Hepatocyte (in vitro differentiated cells): Measurements from ENCODE around the gene TRIM34. TPM values are rescaled to one million over a fixed set of nuclear protein-coding genes. Genes with fewer than 3 reads are reported as not detected.

Source experiments
- DNase-seq: peaks from one replicate; pipeline ENCODE4 v3.0.0-alpha.2; 2016; ENCODE audit warnings: low spot score
- H2AFZ ChIP-seq: fragments of 200-600 bp; sonication (generic); 2 replicates; pipeline ENCODE4 v1.6.0; 2016; ENCODE audit warnings: antibody characterized with exemption, mild to moderate bottlenecking
- H3K27ac ChIP-seq: fragments of 200-600 bp; sonication (generic); 2 replicates; pipeline ENCODE4 v1.5.1; 2016; ENCODE audit warnings: mild to moderate bottlenecking
- H3K27me3 ChIP-seq: fragments of 200-600 bp; sonication (generic); 2 replicates; pipeline ENCODE4 v1.6.1; 2016
- H3K36me3 ChIP-seq: fragments of 200-600 bp; sonication (generic); replicated peaks from 2 replicates; pipeline ENCODE4 v1.5.1; 2016; ENCODE audit warnings: low read depth; ENCODE audit not compliant: insufficient read depth
- H3K4me1 ChIP-seq: fragments of 200-600 bp; sonication (generic); 2 replicates; pipeline ENCODE4 v1.5.1; 2016; ENCODE audit warnings: mild to moderate bottlenecking, moderate library complexity; ENCODE audit not compliant: insufficient read depth
- H3K4me2 ChIP-seq: fragments of 200-600 bp; sonication (generic); 2 replicates; pipeline ENCODE4 v1.6.0; 2016
- H3K4me3 ChIP-seq: fragments of 200-600 bp; sonication (generic); 2 replicates; pipeline ENCODE4 v1.5.1; 2016; ENCODE audit warnings: mild to moderate bottlenecking
- H3K79me2 ChIP-seq: fragments of 200-600 bp; sonication (generic); 2 replicates; pipeline ENCODE4 v1.6.0; 2017; ENCODE audit warnings: mild to moderate bottlenecking
- H3K9me2 ChIP-seq: fragments of 200-600 bp; sonication (generic); replicated peaks from 2 replicates; pipeline ENCODE4 v1.6.0; 2017; ENCODE audit warnings: mild to moderate bottlenecking; ENCODE audit not compliant: insufficient read depth
- H3K9me3 ChIP-seq: fragments of 200-600 bp; sonication (generic); 2 replicates; pipeline ENCODE4 v1.5.1; 2016; ENCODE audit warnings: low read depth, mild to moderate bottlenecking
- H4K20me1 ChIP-seq: fragments of 200-600 bp; sonication (generic); 2 replicates; pipeline ENCODE4 v1.6.0; 2016; ENCODE audit warnings: mild to moderate bottlenecking; ENCODE audit not compliant: insufficient read depth, poor library complexity, severe bottlenecking
- CTCF ChIP-seq: fragments of 200-600 bp; sonication (generic); IDR thresholded peaks from 2 replicates; pipeline ENCODE4 v1.5.1; 2016; ENCODE audit warnings: antibody characterized with exemption, mild to moderate bottlenecking; ENCODE audit not compliant: poor library complexity
- EZH2 ChIP-seq: fragments of 200-600 bp; sonication (generic); IDR thresholded peaks from 2 replicates; pipeline ENCODE4 v1.6.1; 2016; ENCODE audit warnings: antibody characterized with exemption, mild to moderate bottlenecking, borderline replicate concordance
- EZH2phosphoT487 ChIP-seq: fragments of 200-600 bp; sonication (generic); IDR thresholded peaks from one replicate; pipeline ENCODE4 v1.6.1; 2018; ENCODE audit warnings: antibody characterized with exemption, mild to moderate bottlenecking, low read depth, moderate library complexity; ENCODE audit not compliant: unreplicated experiment, severe bottlenecking
- WGBS: methylation state at CpG from one replicate; pipeline ENCODE4 v1.1.6; 2016; ENCODE audit warnings: low lambda C conversion rate; ENCODE audit errors: missing lambda C conversion rate; 5-methylcytosine and 5-hydroxymethylcytosine counted together
- polyA plus RNA-seq: library from polyadenylated mRNA; unstranded; fragments of >200 nt; fragmentation: Nextera tagmentation; extraction: Ambion mirVana; gene quantifications from 2 replicates; pipeline ENCODE4 v1.2.1, GENCODE V29; 2016
- total RNA-seq: library from RNA; depleted of rRNA; stranded (reverse); fragments of >200 nt; gene quantifications from 2 replicates; pipeline ENCODE4 v1.2.3, GENCODE V29; 2014

Gene TRIM34
- total and polyA plus RNA-seq, 2 experiments from 2014 or later = 3.6 to 14.6 TPM

- H3K4me1 ChIP-seq = no peaks in the 10 kb centered on the region
- H3K9me2 ChIP-seq = no peaks in the 10 kb centered on the region
- DNase-seq = no peak
- no peaks in the 10 kb centered on the region for H3K79me2 ChIP-seq
- H2AFZ ChIP-seq = no peak overlapping the region
- H3K4me2 ChIP-seq = no peak overlapping the region
- H4K20me1 ChIP-seq = no peaks in the 10 kb centered on the region
- H3K4me3 ChIP-seq = no peak overlapping the region
- no peaks in the 10 kb centered on the region for H3K36me3 ChIP-seq
- no peaks in the 10 kb centered on the region for H3K27me3 ChIP-seq
- no peak overlapping the region for H3K27ac ChIP-seq
- no peak for TF ChIP-seq EZH2phosphoT487
- no peak for TF ChIP-seq CTCF
- no peak for TF ChIP-seq EZH2
- no peaks in the 10 kb centered on the region for H3K9me3 ChIP-seq
- WGBS = 96% methylated on average over 4 of the region's 4 CpGs
Observed at GRCh38 chr11:5665051-5665570, 40.3 kb downstream of the TRIM34 start.

GRCh38 chr11:5665746-5666401 lies 41.1 kb downstream of the TRIM34 start:
- H3K4me3 ChIP-seq = no peak overlapping the region
- no peaks in the 10 kb centered on the region for H3K9me2 ChIP-seq
- no peak for DNase-seq
- H3K27me3 ChIP-seq = no peaks in the 10 kb centered on the region
- H3K4me2 ChIP-seq = no peak overlapping the region
- no peak overlapping the region for H2AFZ ChIP-seq
- peaks cover 1% of the 10 kb centered on the region for H3K79me2 ChIP-seq
- no peaks in the 10 kb centered on the region for H4K20me1 ChIP-seq
- no peaks in the 10 kb centered on the region for H3K9me3 ChIP-seq
- H3K36me3 ChIP-seq = no peaks in the 10 kb centered on the region
- no peak overlapping the region for H3K27ac ChIP-seq
- 88% methylated on average over 5 of the region's 5 CpGs for WGBS
- TF ChIP-seq EZH2phosphoT487 = no peak
- TF ChIP-seq EZH2 = no peak
- TF ChIP-seq CTCF = no peak
- no peaks in the 10 kb centered on the region for H3K4me1 ChIP-seq

- no peaks in the 10 kb centered on the region for H3K9me2 ChIP-seq
- TF ChIP-seq EZH2 (no peak), CTCF (no peak), EZH2phosphoT487 (no peak)
- no peak overlapping the region for H3K4me3 ChIP-seq
- no peak overlapping the region for H3K27ac ChIP-seq
- no peak for DNase-seq
- H3K9me3 ChIP-seq = no peaks in the 10 kb centered on the region
- no peaks in the 10 kb centered on the region for H3K36me3 ChIP-seq
- H2AFZ ChIP-seq = no peak overlapping the region
- no peak overlapping the region for H3K4me2 ChIP-seq
- no peaks in the 10 kb centered on the region for H3K4me1 ChIP-seq
- peaks cover 7% of the 10 kb centered on the region for H3K79me2 ChIP-seq
- WGBS = 74% methylated on average over 6 of the region's 6 CpGs
- H3K27me3 ChIP-seq = no peaks in the 10 kb centered on the region
- no peaks in the 10 kb centered on the region for H4K20me1 ChIP-seq
Observed at GRCh38 chr11:5666402-5666793, 41.6 kb downstream of the TRIM34 start.

GRCh38 chr11:5671831-5672230 lies 47.0 kb downstream of the TRIM34 start:
- H3K4me2 ChIP-seq = no peak overlapping the region

More at GRCh38 chr11:5671831-5672230, 47.0 kb downstream of the TRIM34 start:
- H3K9me2 ChIP-seq = no peaks in the 10 kb centered on the region
- H3K36me3 ChIP-seq = no peaks in the 10 kb centered on the region
- no peaks in the 10 kb centered on the region for H4K20me1 ChIP-seq
- no peak overlapping the region for H2AFZ ChIP-seq
- no peak for DNase-seq
- no peaks in the 10 kb centered on the region for H3K27me3 ChIP-seq
- H3K4me1 ChIP-seq = no peaks in the 10 kb centered on the region
- peaks cover 25% of the 10 kb centered on the region for H3K79me2 ChIP-seq
- no peak overlapping the region for H3K4me3 ChIP-seq
- TF ChIP-seq EZH2phosphoT487 (no peak), EZH2 (no peak), CTCF (no peak)
- no peaks in the 10 kb centered on the region for H3K9me3 ChIP-seq
- H3K27ac ChIP-seq = no peak overlapping the region
